ENCODE measurements around the gene L3MBTL4. TPM values are rescaled to one million over a fixed set of nuclear protein-coding genes. Genes with fewer than 3 reads are reported as not detected.

The L3MBTL4 gene
- total RNA-seq, 4 donors from 2014 or later = 11.3 to 16.3 (median 11.8) TPM

DNA sequence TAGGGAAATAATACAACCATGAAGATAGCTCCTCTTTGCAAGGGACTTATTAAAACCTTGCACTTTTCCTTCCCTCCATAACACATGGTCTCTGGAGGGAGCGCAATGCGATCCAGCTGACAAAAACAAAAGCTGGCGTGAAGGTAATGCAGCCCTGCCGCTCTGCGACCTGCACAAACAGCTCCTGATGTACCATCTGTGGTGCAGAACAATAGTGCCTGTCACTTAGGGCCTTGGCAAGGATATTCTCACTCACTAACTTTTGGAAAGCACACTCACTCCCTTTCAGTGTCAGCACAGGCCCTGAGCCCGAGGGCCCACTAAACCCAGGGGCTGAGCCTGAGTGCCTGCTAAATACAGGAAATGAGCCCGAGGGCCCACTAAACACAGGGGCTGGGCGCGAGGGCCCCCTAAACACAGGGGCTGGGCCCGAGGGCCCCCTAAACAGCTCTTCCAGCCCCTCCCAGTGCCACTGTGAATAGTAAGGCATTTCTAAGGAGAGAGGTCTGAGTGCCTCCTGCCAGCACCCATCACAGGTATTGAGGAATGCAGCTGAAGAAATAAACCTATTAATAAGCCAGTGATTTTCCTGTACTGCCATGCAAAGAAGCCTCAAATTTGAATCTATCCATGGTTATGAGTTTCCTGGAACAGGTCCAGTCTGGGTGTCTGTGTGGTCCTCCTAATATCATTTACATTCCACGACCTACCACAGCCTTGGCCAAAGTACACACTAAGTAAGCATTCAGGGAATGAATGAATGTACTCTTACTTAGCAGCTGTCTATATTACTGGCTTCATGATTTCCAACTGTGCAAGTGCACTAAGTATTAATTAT lies 9.3 kb downstream of the L3MBTL4 start:
- no peak overlapping the region for H3K4me3 ChIP-seq (ENCODE audit: low read depth, poor library complexity, severe bottlenecking)
- TF ChIP-seq POLR2A (IDR thresholded peaks at IDR 0.05) = no peak
- TF ChIP-seq, protein P1, sequence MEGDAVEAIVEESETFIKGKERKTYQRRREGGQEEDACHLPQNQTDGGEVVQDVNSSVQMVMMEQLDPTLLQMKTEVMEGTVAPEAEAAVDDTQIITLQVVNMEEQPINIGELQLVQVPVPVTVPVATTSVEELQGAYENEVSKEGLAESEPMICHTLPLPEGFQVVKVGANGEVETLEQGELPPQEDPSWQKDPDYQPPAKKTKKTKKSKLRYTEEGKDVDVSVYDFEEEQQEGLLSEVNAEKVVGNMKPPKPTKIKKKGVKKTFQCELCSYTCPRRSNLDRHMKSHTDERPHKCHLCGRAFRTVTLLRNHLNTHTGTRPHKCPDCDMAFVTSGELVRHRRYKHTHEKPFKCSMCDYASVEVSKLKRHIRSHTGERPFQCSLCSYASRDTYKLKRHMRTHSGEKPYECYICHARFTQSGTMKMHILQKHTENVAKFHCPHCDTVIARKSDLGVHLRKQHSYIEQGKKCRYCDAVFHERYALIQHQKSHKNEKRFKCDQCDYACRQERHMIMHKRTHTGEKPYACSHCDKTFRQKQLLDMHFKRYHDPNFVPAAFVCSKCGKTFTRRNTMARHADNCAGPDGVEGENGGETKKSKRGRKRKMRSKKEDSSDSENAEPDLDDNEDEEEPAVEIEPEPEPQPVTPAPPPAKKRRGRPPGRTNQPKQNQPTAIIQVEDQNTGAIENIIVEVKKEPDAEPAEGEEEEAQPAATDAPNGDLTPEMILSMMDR (IDR thresholded peaks at IDR 0.05) = no peak
- no peak for DNase-seq (ENCODE audit: low spot score in 2 of 2)
- intact Hi-C loops (cut with DNase I; ENCODE audit: low total_unique reads) = no loop called here
- WGBS, 2 donors = 39 to 46% methylated on average over 11 of the region's 11 CpGs

GRCh38 chr18:6404834-6405233 lies 9.9 kb downstream of the L3MBTL4 start:
- no peak for DNase-seq (ENCODE audit: low spot score in 2 of 2)
- 63 to 67% methylated on average over 5 of the region's 5 CpGs for WGBS, 2 donors
- TF ChIP-seq, protein P1 (IDR thresholded peaks at IDR 0.05) = no peak
- no peak for TF ChIP-seq POLR2A (IDR thresholded peaks at IDR 0.05)
- H3K4me3 ChIP-seq (ENCODE audit: low read depth, poor library complexity, severe bottlenecking) = no peak overlapping the region
- intact Hi-C loops (cut with DNase I; ENCODE audit: low total_unique reads) = no loop called here

DNA sequence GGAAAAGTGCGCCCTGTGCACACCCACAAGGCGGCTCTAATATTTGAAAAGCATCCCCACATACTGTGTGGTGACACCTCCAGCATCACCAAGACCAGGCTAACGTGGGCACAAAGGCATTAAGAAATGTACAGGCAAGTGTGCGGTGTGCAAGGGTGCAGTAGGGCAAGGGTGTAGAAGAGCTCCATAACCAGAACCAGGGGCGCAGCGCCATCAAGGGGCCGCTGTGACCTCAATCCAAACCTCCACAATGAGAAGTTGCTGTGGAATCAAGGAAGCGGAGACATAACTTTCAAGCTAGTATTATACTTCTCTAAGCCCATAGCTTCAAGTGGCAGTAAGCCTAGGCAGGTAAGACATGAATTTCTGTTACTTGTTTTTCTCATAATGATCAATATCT lies 13.0 kb downstream of the L3MBTL4 start:
- TF ChIP-seq, protein P1 (IDR thresholded peaks at IDR 0.05) = no peak
- no peak for TF ChIP-seq POLR2A (IDR thresholded peaks at IDR 0.05)
- intact Hi-C loops (cut with DNase I; ENCODE audit: low total_unique reads) = no loop called here
- WGBS, 2 donors = 78 to 80% methylated on average over 8 of the region's 8 CpGs
- DNase-seq (ENCODE audit: low spot score in 2 of 2) = no peak
- no peak overlapping the region for H3K4me3 ChIP-seq (ENCODE audit: low read depth, poor library complexity, severe bottlenecking)

- no peak for DNase-seq (ENCODE audit: low spot score in 2 of 2)
- WGBS, 2 donors = 80 to 89% methylated on average over 1 of the region's 1 CpG
- TF ChIP-seq, protein P1 (IDR thresholded peaks at IDR 0.05) = no peak
- TF ChIP-seq POLR2A (IDR thresholded peaks at IDR 0.05) = no peak
- no peak overlapping the region for H3K4me3 ChIP-seq (ENCODE audit: low read depth, poor library complexity, severe bottlenecking)
- intact Hi-C loops (cut with DNase I; ENCODE audit: low total_unique reads) = no loop called here
These were observed 14.9 kb downstream of the L3MBTL4 start for GRCh38 chr18:6399776-6400175.

GRCh38 chr18:6397931-6398566 lies 16.7 kb downstream of the L3MBTL4 start:
- no peak overlapping the region for H3K4me3 ChIP-seq (ENCODE audit: low read depth, poor library complexity, severe bottlenecking)
- intact Hi-C loops (cut with DNase I; ENCODE audit: low total_unique reads) = no loop called here
- no peak for DNase-seq (ENCODE audit: low spot score in 2 of 2)
- TF ChIP-seq POLR2A (IDR thresholded peaks at IDR 0.05) = no peak
- TF ChIP-seq, protein P1 (IDR thresholded peaks at IDR 0.05) = no peak
- WGBS, 2 donors = 84 to 86% methylated on average over 6 of the region's 6 CpGs
